NCI-H2107 treated with DMSO at 0.1 percent for 48 hours (cell line): ENCODE results near the gene ABCC5.

ENCODE experiments used
- DNase-seq: peaks from one replicate; lab custom pipeline; 2025; ENCODE audit not compliant: unreplicated experiment; lab: John Stamatoyannopoulos, UW

The ABCC5 gene

DNA sequence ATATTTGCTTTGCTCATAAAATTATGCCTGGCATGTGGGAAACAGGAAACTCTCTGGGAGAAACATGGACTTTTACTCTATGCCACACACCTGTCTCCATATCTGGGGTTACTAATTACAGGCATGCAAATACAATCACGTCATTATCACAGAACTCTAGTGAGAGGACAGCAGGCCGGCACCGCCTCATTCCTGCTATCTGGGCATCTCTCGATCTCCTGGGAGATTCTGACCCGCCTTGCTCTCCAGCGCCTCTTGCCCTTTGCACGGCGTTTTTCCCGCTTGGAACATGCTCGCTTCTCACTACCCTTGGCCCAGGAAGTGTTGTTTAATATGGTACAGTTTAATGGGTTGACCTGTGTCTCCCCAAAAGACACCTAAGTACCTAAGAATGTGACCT, 87.6 kb downstream of the ABCC5 start:
- no peak for DNase-seq

DNA sequence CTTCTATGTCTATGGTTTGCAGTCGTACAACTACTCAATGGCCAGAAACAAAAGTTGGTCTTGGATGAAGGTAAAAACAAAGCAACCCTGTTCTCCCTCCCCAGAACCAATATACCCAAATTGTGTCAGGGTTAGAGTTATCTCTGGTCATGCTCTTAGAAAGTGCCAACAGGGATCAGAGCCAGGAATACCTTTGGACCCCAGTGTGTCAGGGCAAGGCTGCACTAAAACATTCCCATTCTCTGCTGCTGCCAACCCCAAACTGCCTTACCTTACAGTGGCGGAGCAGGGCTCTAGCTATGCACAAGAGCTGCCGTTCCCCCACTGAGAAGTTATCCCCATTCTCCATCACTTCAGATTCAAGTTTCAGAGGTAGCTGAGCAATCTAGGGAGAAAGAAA, 90.6 kb downstream of the ABCC5 start:
- no peak for DNase-seq

DNA sequence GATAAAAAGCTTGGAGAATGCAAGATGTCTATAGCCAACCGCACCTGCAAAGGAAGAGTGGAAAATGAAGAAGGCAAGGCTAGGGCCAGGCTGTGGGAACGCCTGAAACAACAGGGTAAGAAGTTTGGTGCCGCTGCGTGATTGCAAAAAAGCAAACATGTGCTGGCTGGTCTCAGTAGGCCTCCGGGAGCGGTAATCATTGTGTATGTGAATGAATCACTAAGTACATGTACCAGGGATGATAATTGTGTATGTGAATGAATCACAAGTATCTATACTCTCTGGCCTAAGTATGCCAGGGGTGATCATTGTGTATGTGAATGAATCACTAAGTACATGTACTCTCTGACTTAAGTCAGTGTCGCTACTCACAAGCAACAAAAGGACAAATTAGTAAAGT, 92.7 kb downstream of the ABCC5 start:
- no peak for DNase-seq

DNA sequence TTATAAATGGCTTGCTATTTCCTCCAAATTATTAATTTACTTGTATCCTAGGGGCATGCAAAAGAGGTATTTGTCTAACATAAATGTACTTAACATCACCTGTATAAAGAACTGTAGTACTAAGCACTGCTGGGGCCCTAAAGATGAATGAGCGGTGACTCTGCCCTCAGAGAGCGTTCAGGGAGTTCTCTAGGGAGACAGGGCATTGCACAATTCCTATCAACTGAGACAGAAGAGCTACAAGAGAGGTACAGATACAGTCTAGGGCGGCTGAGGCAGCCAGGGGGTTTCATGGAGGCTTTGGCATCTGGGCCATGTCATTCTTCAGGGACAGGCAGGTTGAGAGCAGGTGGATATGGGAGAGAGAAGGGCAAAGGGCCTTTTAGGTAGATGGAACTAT, 93.1 kb downstream of the ABCC5 start:
- no peak for DNase-seq

DNA sequence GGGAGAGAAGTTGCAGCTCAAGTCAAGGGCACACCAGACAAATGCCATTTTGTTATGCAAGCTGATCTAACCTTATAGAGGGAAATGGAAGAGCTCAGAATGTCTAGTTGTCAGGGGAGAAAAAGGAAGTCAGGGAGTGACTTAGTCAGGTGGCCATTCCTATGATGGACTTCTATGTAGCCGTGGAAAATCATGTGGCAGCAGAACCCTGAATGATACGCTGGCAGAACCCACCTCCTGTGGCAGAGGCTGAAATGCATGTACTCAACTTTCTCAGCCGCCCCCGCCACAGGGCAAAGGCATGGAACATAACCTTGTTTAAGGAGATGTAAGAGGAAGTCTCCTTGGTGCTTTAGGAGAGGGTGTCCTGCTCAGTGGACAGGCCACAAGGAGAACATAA, 95.3 kb downstream of the ABCC5 start:
- DNase-seq, result no peak

DNA sequence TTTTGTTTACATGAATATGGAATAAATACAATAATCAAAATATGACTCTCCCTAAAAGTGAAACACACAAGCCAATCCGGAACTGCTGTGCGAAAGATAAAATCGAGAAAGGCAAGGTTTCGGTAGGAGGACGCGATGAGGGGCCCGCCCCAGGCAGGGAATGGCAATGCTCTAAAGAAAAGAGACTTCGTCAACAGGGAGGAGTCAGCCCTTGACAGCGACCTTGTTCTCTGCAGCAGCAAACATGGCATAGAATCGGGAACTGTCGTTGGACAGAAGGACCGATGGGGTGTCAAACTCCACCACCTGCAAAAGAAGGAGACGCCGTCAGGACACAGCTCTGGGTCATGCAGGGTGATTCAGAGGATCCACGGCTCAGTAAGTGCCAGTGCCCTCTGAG, 96.6 kb downstream of the ABCC5 start:
- no peak for DNase-seq

DNA sequence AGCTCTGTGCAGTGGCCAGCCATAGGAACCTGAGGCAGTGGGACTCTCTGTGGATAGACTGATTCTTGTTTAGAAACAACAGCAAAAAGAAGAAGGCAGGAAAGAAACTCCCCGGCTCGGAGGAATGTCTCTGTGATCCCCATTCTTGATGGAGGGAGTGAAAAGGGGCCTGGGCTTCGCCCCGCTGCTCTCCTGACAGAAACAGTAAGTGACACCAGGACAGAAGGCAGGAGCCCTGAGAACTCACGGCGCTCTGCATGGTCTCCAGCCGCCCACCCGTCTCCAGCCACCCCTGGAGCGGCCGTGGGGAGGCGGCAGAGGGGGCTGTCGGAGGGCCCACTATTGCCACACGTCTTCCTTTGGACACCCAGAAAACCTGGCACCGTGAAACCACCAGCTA, 97.3 kb downstream of the ABCC5 start:
- no peak for DNase-seq

DNA sequence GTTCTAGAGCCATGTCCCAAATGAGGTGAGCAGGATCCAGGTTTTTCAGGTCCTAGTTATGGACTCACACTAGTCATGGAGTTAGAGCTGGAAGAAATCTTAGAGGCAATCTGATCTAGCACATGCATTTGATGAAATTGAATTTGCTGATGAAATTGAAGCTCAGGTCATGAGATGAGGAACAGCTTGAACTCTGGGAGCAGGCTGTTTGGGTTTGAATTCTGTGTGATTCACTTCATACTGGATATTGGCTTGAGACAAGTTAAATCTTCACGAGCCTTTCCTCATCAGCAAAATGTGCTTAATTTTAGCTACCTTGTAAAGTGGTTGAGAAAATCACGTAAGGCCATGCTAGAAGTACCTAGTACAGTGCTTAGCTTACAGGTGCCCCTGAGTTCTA, 99.5 kb downstream of the ABCC5 start:
- DNase-seq, result no peak

DNA sequence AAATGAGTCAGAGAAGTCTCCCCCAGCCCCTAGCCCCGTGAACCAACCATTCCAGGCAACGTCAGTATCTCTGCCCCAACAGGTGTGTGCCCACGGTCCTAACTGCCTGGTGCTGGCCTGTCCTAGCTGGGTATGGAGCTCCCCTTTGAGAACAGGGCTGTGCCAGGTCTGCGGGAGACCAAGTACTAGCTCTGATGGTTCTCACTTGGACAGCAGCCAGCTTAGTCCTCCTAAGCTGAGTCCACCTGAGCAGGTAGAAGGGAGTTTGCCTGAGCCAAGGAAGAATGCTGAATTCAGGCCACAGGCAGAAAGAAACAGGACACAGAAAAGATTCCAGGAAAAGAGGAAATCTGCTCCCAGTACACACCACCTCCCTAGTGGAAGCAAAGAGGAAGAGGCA, 99.9 kb downstream of the ABCC5 start:
- DNase-seq, result no peak

DNA sequence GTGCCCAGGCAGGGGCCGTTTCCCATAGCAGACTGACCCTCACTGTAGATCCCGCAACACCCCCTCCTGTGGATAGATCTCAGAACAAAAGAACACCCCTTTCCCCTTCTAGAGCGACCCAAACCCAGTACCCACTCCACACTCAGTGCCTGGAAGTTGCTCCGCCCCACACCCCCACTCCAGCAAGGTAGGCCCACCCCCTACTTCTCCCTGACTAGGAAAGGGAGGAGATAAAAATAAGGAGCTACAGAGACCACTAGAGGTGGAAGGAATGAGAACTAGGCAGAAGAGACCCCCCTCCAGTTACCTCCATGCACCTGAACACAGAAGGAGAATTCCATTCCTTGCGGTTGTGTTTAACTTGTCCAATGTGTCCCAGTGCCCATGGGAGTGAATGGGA, 102.8 kb downstream of the ABCC5 start:
- DNase-seq, result no peak

DNA sequence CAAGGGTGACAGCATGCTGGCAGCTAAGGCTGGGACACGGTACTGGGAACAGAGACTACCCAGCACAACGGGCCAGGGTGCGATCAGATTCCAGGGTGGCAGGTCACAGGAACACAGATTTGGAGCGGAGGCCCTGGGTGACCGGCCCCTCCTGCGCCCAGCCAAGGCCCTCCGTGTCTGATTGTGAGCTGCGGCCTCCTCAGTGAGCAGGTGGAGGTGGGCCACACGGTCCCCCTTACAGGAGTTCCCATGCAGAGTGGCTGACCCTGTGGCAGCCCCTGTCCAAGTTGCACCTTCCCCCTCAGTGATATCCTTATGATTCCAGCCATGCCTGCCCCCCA, 104.1 kb downstream of the ABCC5 start:
- DNase-seq, result no peak

DNA sequence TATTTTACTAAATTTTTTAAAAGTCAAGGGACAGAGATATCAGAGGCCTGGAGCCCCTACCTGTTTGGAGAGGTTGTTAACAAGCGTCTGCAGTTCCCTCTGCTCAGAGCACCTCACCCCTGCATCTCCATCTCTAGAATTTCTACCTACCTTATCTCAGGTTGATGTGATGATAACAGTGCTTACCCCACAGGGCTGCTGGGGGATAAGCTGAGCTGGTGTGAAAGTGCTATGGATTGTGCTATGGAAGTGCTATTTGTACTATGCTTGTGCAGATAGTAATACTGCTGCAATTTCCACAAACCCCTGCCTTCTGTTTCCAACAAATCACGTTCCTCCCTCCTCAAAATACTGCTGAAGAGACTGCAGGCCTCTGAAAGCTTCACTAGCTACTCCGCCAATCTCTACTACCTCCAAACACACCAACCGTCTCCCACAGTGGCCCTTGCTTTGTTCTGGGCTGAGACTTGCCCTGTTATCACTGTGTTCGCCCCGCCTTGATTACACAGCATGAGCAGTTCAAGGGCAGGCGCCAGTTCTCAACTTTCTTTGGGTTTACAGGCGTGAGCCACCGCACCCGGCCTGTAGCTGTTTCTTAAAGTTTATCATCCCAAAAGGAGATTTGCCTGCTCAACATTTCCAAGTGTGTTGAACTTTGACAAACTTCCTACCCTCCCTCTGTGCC, 104.6 kb downstream of the ABCC5 start:
- no peak for DNase-seq

DNA sequence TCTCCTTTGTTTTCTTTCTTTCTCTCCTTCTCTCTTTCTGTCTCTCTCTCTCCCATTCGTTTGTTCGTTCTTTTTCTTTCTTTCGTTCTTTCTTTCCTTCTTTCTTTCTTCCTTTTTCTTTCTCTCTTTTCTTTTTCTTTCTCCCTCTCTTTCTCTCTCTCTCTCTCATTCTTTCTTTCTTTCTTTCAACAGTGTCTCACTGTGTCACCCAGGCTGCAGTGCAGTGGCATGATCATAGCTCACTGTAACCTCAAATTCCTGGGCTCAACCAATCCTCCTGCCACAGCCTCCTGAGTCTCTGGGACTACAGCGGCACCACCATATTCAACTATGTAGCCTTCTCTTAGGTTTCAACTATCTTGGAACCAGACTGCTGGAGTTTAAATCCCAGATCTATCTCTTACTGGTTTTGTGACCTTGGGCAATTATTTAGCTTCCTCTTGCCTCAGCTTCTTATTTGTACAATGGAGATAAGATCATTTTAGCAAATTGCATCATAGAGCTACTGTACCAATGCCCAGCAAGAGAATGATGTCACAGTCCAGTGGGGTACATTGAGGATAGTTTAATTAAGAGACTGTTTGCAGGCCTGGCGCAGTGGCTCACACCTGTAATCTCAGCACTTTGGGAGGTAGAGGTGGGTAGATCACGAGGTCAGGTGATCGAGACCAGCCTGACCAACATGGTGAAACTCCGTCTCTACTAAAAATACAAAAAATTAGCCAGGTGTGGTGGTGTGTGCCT, 105.7 kb downstream of the ABCC5 start:
- no peak for DNase-seq

DNA sequence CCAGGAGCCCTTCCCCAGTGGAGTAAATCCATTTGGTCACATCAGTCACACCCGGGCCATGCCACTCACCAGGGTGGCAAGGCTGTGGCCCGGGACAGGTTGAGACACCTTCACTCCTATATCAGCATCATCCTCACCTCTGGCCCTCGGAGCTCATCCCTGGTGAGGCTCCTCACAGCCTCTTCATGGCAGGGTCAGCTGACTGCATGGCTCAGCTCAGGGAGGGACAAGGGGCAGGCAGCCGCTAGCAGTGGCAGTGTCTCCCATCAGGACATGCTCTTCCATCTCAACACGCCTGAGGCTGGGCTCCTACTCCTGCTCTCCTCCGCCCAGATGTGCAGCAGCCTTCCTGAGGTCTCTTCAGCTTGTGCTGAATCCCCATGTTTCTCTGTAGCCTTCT, 106.6 kb downstream of the ABCC5 start:
- DNase-seq, result no peak

DNA sequence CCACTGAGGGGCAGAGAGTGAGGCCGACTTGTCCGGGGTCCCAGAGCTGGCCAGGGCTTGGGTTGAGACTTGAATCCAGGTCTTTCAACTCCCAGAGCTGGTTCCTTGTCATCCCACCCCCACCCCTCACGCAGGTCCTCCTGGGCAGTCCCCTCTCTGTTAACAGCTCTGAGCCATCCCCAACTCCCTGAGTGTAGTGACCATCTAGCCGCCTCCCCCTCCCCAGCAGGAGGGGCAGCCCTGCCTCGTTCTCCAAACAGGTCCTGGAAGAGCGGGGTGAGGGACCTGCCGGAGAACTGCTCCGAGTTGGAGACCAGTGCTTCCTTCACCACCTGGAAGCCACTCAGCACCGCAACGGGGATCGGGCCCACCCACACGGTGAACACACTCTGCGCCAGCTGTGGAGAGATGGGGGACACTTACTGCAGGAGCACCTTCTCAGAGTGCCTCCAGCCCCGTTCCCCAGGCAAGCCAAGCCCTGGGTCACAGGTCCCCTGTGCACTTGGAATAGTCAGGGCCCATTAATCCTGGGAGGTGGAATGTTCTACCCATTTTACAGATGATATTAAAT, 108.6 kb downstream of the ABCC5 start:
- DNase-seq, result no peak

DNA sequence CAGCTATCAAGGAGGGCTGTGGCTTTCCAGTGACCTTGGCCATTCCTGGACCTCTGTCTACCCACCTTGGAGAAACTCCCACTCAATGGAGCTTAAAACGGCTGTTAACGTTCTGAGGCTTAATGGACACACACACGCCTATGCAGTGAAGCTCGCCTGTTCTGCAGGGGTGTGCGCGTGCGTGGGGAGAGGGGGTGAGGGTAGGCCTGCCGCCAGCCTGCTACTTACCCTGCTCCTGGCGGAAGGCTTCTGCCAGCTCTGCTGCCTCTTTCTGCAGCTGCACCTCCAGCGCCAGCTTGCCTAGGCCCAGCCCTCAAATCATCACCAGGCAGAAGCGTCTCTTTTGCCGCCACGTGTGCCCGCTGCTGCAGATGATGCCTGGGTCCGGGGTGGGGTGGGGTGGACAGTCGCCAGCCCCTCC, 109.8 kb downstream of the ABCC5 start:
- peak; percentile 65 for DNase-seq

DNA sequence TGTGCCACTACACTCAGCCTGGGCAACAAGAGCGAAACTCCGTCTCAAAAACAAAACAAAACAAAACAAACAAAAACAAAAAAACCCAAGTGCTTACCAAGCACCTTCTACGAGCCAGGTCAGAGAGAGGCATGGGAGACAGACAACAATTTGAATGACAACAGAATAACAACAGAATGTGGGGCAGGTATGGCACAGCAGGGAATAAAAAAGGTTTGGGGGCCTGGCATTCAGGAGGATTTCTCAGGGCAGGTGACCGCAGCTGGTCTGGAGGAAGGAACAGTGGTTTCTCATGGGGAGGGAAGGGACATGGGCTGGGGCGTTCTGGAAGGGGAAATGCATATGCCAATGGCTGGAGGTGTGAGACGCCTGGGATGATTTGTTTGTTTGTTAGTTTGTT, 110.5 kb downstream of the ABCC5 start:
- DNase-seq, result no peak

DNA sequence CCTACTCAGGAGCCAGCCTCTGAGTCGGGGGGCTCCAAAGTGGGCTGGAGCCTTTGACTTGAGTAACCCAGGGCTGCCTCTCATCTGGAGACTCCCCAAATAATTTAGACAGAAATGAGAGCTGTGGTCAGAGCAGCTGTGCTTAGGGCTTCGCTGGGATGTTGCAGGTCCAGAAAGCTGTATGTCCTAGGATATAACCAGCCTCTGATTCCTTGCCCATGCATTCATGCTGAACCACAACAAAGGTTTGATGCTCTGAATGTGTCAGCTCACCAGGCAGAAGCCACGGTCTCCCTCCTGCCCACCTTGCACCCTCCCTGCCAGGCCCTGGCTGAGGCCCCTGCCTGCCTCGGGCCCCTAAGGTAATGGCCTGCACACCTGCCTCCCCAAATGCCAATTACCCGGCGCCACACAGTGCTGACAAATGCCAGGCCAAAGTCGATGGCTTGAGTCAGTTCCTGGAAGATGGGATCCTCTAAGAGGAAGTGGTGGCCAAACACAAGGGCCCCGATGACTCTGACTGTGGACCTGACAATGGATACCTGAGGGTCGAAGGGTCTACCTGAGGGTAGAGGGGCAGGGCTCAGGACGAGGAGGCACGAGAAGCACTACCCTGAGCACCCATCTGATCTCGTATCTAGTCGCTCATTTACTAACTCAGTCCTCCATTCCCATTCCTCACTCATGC, 111.3 kb downstream of the ABCC5 start:
- no peak for DNase-seq

DNA sequence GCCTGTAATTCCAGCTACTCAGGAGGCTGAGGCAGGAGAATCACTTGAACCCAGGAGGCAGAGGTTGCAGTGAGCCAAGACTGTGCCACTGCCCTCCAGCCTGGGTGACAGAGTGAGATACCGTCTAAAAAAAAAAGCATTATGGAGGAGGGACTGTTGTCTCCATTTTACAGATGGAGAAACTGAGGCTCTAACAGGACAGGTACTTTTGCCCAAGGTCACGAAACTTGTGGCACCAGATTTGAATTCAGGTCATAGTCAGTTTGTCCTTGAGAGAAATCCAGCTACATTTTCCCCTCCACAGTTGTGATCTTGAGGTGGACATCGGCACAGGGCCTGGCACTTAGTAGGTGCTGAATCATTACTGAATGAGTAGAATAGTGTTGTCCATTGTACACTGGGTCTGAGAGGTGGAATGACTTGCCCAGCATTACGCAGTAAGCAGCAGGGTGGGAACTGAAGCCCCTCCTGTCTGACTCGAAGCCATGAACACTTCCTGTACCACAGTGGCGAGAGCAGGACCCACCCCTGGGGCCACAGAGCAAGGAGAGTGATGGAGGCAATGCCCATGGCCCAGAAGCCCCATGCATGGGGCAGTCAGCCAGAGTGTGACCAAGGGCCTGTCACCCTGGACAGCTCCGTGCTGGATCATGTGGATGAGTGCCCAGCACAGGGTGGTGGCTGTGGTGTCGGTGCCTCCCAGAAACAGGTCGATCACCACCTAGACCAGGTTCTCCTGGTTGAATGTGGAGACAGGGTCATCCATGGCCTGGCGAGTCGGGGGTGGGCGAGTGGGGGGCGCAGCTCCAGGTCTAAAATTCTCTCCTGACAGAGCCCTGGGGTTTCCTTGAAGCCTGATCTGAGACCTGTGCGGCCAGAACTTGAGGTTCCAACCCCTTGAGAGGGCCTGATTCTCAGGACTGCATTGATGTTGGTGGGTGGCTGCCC, 112.6 kb downstream of the ABCC5 start:
- DNase-seq, result no peak

DNA sequence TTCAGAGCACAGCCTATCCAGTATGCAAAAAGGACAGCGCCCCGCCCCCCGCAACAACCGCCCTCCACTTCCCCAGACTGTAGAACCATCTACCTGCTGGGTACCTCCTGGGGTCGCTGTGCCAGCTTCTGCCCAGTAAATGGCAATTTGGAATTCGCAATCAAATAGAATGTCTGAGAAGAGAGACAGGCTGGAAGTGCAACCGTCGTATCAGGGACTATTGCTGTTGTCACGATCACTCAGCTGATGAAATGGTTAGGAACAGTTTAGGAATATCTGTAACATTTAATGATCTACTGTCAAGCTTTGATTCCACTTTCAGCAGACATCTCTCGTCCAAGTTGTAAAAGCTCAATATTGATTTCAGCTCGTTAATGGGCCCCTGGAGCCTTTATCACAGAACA, 119.7 kb downstream of the ABCC5 start:
- DNase-seq, result no peak

DNA sequence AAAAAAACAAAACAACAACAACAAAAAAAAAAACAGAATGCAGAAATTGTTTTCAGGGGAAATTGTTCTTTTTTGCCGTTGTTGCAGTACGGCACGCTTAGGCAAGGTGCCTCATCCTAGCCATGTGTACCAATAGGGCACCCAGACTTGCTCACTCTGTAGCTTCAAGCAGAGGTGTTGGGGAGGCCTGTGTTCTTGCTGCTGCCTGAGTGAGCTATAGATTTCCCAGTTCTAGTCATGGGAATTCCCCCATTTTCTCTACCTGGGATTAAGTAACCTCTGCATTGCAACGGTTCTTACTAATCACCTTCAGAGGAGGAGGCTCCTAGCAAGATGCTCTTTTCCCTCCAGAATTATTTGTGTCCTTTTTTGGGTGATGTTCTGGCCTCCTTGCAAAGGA, 120.1 kb downstream of the ABCC5 start:
- no peak for DNase-seq
